ENCODE measurements around the gene DNM3.

Gene DNM3

GRCh38 chr1:171965777-171966176, 124.5 kb downstream of the DNM3 start:
- in situ Hi-C loops (cut with MboI; ENCODE audit: low pct_unique_long_range_greater_than_20kb, low sequenced_read_pairs, unreplicated experiment): no loop called here
- no peak for DNase-seq (ENCODE audit: low spot score)
- no peak for TF ChIP-seq CTCF (IDR thresholded peaks at IDR 0.05; ENCODE audit: extremely low read depth, insufficient read depth, missing control alignments)

- no peak for TF ChIP-seq CTCF (IDR thresholded peaks at IDR 0.05; ENCODE audit: extremely low read depth, insufficient read depth, missing control alignments)
- no peak for DNase-seq (ENCODE audit: low spot score)
- in situ Hi-C loops (cut with MboI; ENCODE audit: low pct_unique_long_range_greater_than_20kb, low sequenced_read_pairs, unreplicated experiment): no loop called here
Observed at GRCh38 chr1:171966426-171967220, 125.3 kb downstream of the DNM3 start.

GRCh38 chr1:171969226-171969625, 127.9 kb downstream of the DNM3 start:
- in situ Hi-C loops (cut with MboI; ENCODE audit: low pct_unique_long_range_greater_than_20kb, low sequenced_read_pairs, unreplicated experiment): no loop called here
- no peak for DNase-seq (ENCODE audit: low spot score)
- no peak for TF ChIP-seq CTCF (IDR thresholded peaks at IDR 0.05; ENCODE audit: extremely low read depth, insufficient read depth, missing control alignments)

GRCh38 chr1:171969813-171970212, 128.5 kb downstream of the DNM3 start:
- in situ Hi-C loops (cut with MboI; ENCODE audit: low pct_unique_long_range_greater_than_20kb, low sequenced_read_pairs, unreplicated experiment): no loop called here
- DNase-seq (ENCODE audit: low spot score): no peak
- TF ChIP-seq CTCF (IDR thresholded peaks at IDR 0.05; ENCODE audit: extremely low read depth, insufficient read depth, missing control alignments): no peak

- TF ChIP-seq CTCF (IDR thresholded peaks at IDR 0.05; ENCODE audit: extremely low read depth, insufficient read depth, missing control alignments): no peak
- DNase-seq (ENCODE audit: low spot score): no peak
- in situ Hi-C loops (cut with MboI; ENCODE audit: low pct_unique_long_range_greater_than_20kb, low sequenced_read_pairs, unreplicated experiment): no loop called here
Observed at GRCh38 chr1:171972846-171973245, 131.5 kb downstream of the DNM3 start.

- DNase-seq (ENCODE audit: low spot score): no peak
- in situ Hi-C loops (cut with MboI; ENCODE audit: low pct_unique_long_range_greater_than_20kb, low sequenced_read_pairs, unreplicated experiment): no loop called here
Observed at GRCh38 chr1:171973421-171973820, 132.1 kb downstream of the DNM3 start.

More at GRCh38 chr1:171973421-171973820, 132.1 kb downstream of the DNM3 start:
- TF ChIP-seq CTCF (IDR thresholded peaks at IDR 0.05; ENCODE audit: extremely low read depth, insufficient read depth, missing control alignments): no peak

Data from GM13977 (cell line).